NOMO-1 treated with dmso at 0.1 percent for 144 hours (cell line): Measurements from ENCODE around the gene ANAPC15.
"Not testable (repeated sequence)": the region's sequence is repeated elsewhere in the genome, so short reads cannot be mapped to it uniquely, and the experiment has no call there.

Experiments used
- DNase-seq: peaks from one replicate; lab custom pipeline; 2025; ENCODE audit not compliant: unreplicated experiment; lab: John Stamatoyannopoulos, UW

Gene ANAPC15

GRCh38 chr11:72112143-72112977, at the start of gene ANAPC15:
Gene ANAPC15, minus strand, starts transcription at chr11:72112695. Its CDS starts 1,419 bp downstream, at chr11:72111276.
- peak; percentile 99 for DNase-seq

- no peak for DNase-seq
Measured at GRCh38 chr11:72160319-72160718, 47.8 kb upstream of the ANAPC15 start.

- no peak for DNase-seq
Measured at GRCh38 chr11:72157131-72157530, 44.6 kb upstream of the ANAPC15 start.

- DNase-seq, result no peak
Measured at GRCh38 chr11:72155751-72156150, 43.3 kb upstream of the ANAPC15 start.

- no peak for DNase-seq
Measured at GRCh38 chr11:72154816-72155215, 42.3 kb upstream of the ANAPC15 start.

GRCh38 chr11:72153874-72154273, 41.4 kb upstream of the ANAPC15 start:
- not testable (repeated sequence) for DNase-seq

GRCh38 chr11:72150882-72151281, 38.4 kb upstream of the ANAPC15 start:
- no peak for DNase-seq

- no peak for DNase-seq
Measured at GRCh38 chr11:72146625-72147024, 34.1 kb upstream of the ANAPC15 start.

- DNase-seq, result no peak
Measured at GRCh38 chr11:72144807-72145565, 32.5 kb upstream of the ANAPC15 start.

- not testable (repeated sequence) for DNase-seq
Measured at GRCh38 chr11:72142543-72142942, 30.0 kb upstream of the ANAPC15 start.

GRCh38 chr11:72142086-72142485, 29.6 kb upstream of the ANAPC15 start:
- not testable (repeated sequence) for DNase-seq

- DNase-seq, result no peak
Measured at GRCh38 chr11:72141066-72141465, 28.6 kb upstream of the ANAPC15 start.

- no peak for DNase-seq
Measured at GRCh38 chr11:72140661-72141060, 28.2 kb upstream of the ANAPC15 start.

GRCh38 chr11:72139500-72139899, 27.0 kb upstream of the ANAPC15 start:
- DNase-seq, result no peak

GRCh38 chr11:72138821-72139390, 26.4 kb upstream of the ANAPC15 start:
- DNase-seq, result no peak

GRCh38 chr11:72136684-72137262, 24.3 kb upstream of the ANAPC15 start:
- no peak for DNase-seq

GRCh38 chr11:72135891-72136683, 23.6 kb upstream of the ANAPC15 start:
- DNase-seq, result no peak

GRCh38 chr11:72135473-72135872, 23.0 kb upstream of the ANAPC15 start, which contains the start of gene FOLR3:
Gene FOLR3, plus strand, starts transcription at chr11:72135725. Its CDS starts 228 bp downstream, at chr11:72135953.
- DNase-seq, result not testable (repeated sequence)

- no peak for DNase-seq
Measured at GRCh38 chr11:72132646-72133045, 20.2 kb upstream of the ANAPC15 start.

- no peak for DNase-seq
Measured at GRCh38 chr11:72129381-72129780, 16.9 kb upstream of the ANAPC15 start.
